ENCODE data around the gene UMAD1. TPM values are rescaled to one million over a fixed set of nuclear protein-coding genes. Genes with fewer than 3 reads are reported as not detected.

UMAD1 gene
- total and polyA plus RNA-seq, 2 experiments from 2014 or later = 8.4 to 12.4 TPM

DNA sequence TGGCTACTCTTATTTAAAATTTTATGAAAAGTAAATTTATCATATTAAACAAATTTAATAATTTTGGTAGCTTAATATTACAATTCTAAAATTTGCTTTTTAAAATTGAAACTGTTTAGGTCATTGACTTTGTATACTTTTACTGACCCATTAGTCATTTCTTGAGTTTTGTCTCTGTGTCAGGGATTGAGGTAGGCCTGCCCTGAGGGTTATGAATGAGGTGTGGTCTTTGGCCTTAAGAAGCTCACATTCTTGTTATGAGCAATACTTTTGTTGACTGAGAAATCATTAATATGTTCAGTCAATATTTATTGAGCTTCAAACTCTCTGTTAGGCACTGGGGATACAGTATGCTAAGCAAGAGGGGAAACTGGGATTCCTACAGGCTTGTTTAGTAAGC lies 124.9 kb downstream of the UMAD1 start (continued):
- TF ChIP-seq ZNF462 (CRISPR knock-in tag; IDR thresholded peaks at IDR 0.05) (no peak), EZH2 (IDR thresholded peaks at IDR 0.05; ENCODE audit: low read depth, unreplicated experiment) (no peak), JUNB (IDR thresholded peaks at IDR 0.05; ENCODE audit: unreplicated experiment) (no peak)
- TF ChIP-seq, protein P1, sequence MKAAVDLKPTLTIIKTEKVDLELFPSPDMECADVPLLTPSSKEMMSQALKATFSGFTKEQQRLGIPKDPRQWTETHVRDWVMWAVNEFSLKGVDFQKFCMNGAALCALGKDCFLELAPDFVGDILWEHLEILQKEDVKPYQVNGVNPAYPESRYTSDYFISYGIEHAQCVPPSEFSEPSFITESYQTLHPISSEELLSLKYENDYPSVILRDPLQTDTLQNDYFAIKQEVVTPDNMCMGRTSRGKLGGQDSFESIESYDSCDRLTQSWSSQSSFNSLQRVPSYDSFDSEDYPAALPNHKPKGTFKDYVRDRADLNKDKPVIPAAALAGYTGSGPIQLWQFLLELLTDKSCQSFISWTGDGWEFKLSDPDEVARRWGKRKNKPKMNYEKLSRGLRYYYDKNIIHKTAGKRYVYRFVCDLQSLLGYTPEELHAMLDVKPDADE (IDR thresholded peaks at IDR 0.05) = no peak

GRCh38 chr7:7766671-7767070 lies 126.1 kb downstream of the UMAD1 start:
- peaks cover 1% of the 10 kb centered on the region for H3K27me3 Mint-ChIP-seq (ENCODE audit: insufficient read depth, low read depth, poor library complexity)
- Histone ChIP-seq H3K4me2 (no peak overlapping the region), H3K4me1 (ENCODE audit: insufficient read depth) (peaks cover 7% of the 10 kb centered on the region; the same call in 1 of the 2 replicates), H3K36me3 (ENCODE audit: insufficient read depth) (no peaks in the 10 kb centered on the region), H2AFZ (no peak overlapping the region), H3F3A (replicated peaks; ENCODE audit: low read depth) (no peaks in the 10 kb centered on the region), H3K27me3 (ENCODE audit: insufficient read depth) (no peaks in the 10 kb centered on the region), H3K9me2 (ENCODE audit: insufficient read depth) (no peaks in the 10 kb centered on the region), H3K79me2 (replicated peaks; ENCODE audit: insufficient read depth) (no peaks in the 10 kb centered on the region), H3K27ac (ENCODE audit: low read depth) (no peak overlapping the region), H3K4me3 (no peak overlapping the region), H4K20me1 (replicated peaks; ENCODE audit: insufficient read depth) (no peaks in the 10 kb centered on the region)
- ATAC-seq = no peak
- no peak overlapping the region for H3K4me3 Mint-ChIP-seq
- no peak for TF ChIP-seq ZNF331 (CRISPR knock-in tag; IDR thresholded peaks at IDR 0.05; ENCODE audit: low read depth)
- H3K4me1 Mint-ChIP-seq = peaks cover 11% of the 10 kb centered on the region
- DNase-seq (ENCODE audit: low spot score) = no peak
- H3K9me3 Mint-ChIP-seq = no peaks in the 10 kb centered on the region
- H3K36me3 Mint-ChIP-seq (ENCODE audit: low read depth) = no peaks in the 10 kb centered on the region
- H3K27ac Mint-ChIP-seq = no peak overlapping the region
